Spleen (tissue), 7 donors: ENCODE results near the gene CYBRD1.

Source experiments
- CTCF ChIP-seq, 11 experiments: fragments of 200-600 bp in 7 of 11; fragments of 450-650 bp in 4 of 11; sonication (generic) in 4 of 11; IDR thresholded peaks in 8 of 11; conservative IDR thresholded peaks in 3 of 11; 1 replicate in 7 of 11; 2 replicates in 4 of 11; pipeline versions ENCODE4 v1.4.0 to v1.8.0; 2016 to 2021; ENCODE audit warnings: antibody characterized with exemption in 11 of 11, inconsistent platforms in 4 of 11, mild to moderate bottlenecking in 1 of 11
- POLR2A ChIP-seq, 3 donors: fragments of 450-650 bp; IDR thresholded peaks; one replicate each; pipeline ENCODE4 v1.5.1; 2017; ENCODE audit warnings: antibody characterized with exemption in 3 of 3, mild to moderate bottlenecking in 1 of 3
- donor health status: DM: no; HTN: no; CAD: no; lungs with moderate emphysema.
- donor health status: DM: no; HTN: no; CAD: no.
- donor health status: DM: no; HTN: no; CAD: no.

GRCh38 chr2:171531291-171531690 is 9.0 kb downstream of the CYBRD1 start:
- TF ChIP-seq CTCF (IDR thresholded peaks at IDR 0.05 in 8 of 11, conservative IDR thresholded peaks at IDR 0.05 in 3 of 11) (no peak), POLR2A (IDR thresholded peaks at IDR 0.05) (no peak)
